Stimulated activated naive CD8-positive, alpha-beta T cell treated with anti-CD3 and anti-CD28 coated beads, Interleukin-15, amount 100 ng/mL, for 72 hours (primary cell): ENCODE measurements around the gene SCLT1.

ENCODE experiments used
- ATAC-seq: fragments of 150-1000 bp; cut with Tn5 transposase; 2 replicates; pipeline ENCODE4 v1.10.0; 2021; ENCODE audit warnings: mild to moderate bottlenecking, moderate library complexity
- DNase-seq, 2 donors: peaks; one replicate each; pipeline ENCODE4 v3.0.0; 2021 to 2022
- H3K27ac Mint-ChIP-seq, 2 donors: one replicate each; pipeline ENCODE4 v1.8.0; 2022; ENCODE audit warnings: mild to moderate bottlenecking in 2 of 2, mixed read lengths in 2 of 2, moderate library complexity in 2 of 2
- H3K27me3 Mint-ChIP-seq: one replicate; pipeline ENCODE4 v1.8.0; 2022; ENCODE audit warnings: mixed read lengths
- H3K4me1 Mint-ChIP-seq: one replicate; pipeline ENCODE4 v1.8.0; 2022; ENCODE audit warnings: mild to moderate bottlenecking, mixed read lengths
- H3K4me3 Mint-ChIP-seq, 2 donors: one replicate each; pipeline ENCODE4 v1.8.0; 2022; ENCODE audit warnings: mild to moderate bottlenecking in 2 of 2, mixed read lengths in 2 of 2, moderate library complexity in 1 of 2
- H3K9me3 Mint-ChIP-seq, 2 donors: one replicate each; pipeline ENCODE4 v1.8.0; 2022; ENCODE audit warnings: mixed read lengths in 2 of 2

The SCLT1 gene

GRCh38 chr4:128858879-128859671 is 234.3 kb downstream of the SCLT1 start:
- no peak overlapping the region for H3K4me3 Mint-ChIP-seq
- no peak for ATAC-seq

DNA sequence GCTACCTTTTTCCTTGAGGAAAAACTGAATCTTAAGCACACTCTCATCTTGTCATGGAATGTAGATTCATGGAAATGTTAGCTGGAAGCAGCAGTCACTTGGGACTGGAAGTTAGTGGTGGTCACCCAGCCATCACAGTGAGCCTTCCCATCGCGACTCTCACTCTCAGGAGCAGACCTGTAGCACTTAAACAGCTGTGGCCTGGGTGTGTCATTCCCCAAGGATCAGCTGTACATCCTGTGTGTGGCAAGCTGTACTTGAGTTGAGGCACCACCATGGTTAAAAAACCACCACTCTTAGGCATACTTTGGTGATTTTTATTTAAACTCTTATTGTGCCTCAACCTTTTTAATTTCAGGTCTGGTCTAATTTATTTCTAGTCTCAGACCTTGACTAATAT is 237.1 kb downstream of the SCLT1 start:
- Mint-ChIP-seq H3K4me1 (peaks cover 72% of the 10 kb centered on the region), H3K27me3 (no peaks in the 10 kb centered on the region), H3K9me3 (no peaks in the 10 kb centered on the region), H3K4me3 (no peak overlapping the region), H3K27ac (peak overlapping the region in 1 of 2 donors; percentile 12)
- no peak for DNase-seq
- ATAC-seq, result no peak

More at GRCh38 chr4:128858879-128859671, 234.3 kb downstream of the SCLT1 start:
- peak overlapping the region in 1 of 2 donors; percentile 2 for H3K27ac Mint-ChIP-seq
- peaks cover 73% of the 10 kb centered on the region for H3K4me1 Mint-ChIP-seq
- no peaks in the 10 kb centered on the region for H3K27me3 Mint-ChIP-seq
- DNase-seq, result no peak
- H3K9me3 Mint-ChIP-seq, result no peaks in the 10 kb centered on the region

GRCh38 chr4:128855621-128856020 is 237.7 kb downstream of the SCLT1 start:
- DNase-seq (no peak), ATAC-seq (no peak)
- Mint-ChIP-seq H3K9me3 (no peaks in the 10 kb centered on the region), H3K4me1 (peaks cover 66% of the 10 kb centered on the region), H3K27me3 (no peaks in the 10 kb centered on the region), H3K27ac (no peak overlapping the region), H3K4me3 (no peak overlapping the region)

DNA sequence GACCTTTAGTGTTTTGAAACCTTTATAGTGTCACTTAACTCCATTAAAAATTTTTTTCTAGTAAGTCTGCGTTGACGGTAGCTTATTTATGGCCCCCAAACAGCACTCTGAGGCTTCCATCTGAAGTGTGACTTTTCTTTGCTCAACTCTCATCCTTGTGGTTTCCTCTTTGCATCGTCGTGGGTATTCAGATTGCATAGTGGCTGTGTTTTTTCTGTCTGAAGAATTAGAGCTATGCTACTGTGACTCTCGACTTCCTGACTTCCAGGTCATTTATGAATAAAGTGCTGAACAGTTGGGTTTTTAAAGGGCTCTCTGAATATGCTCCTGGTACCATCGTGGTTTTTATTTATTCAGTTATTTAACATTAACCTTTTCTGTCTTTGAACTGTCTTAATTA is 238.9 kb downstream of the SCLT1 start:
- peak overlapping the region; percentile 91 to 93 for H3K27ac Mint-ChIP-seq
- peak; percentile 91 for ATAC-seq
- no peak for DNase-seq

GRCh38 chr4:128853741-128854140 is 239.6 kb downstream of the SCLT1 start:
- Mint-ChIP-seq H3K4me1 (peaks cover 47% of the 10 kb centered on the region), H3K27ac (peak overlapping the region in 1 of 2 donors; percentile 93), H3K4me3 (no peak overlapping the region), H3K27me3 (no peaks in the 10 kb centered on the region), H3K9me3 (no peaks in the 10 kb centered on the region)
- ATAC-seq, result no peak
- no peak for DNase-seq

More for the DNA sequence above, 238.9 kb downstream of the SCLT1 start:
- Mint-ChIP-seq H3K9me3 (no peaks in the 10 kb centered on the region), H3K4me1 (peaks cover 54% of the 10 kb centered on the region), H3K4me3 (peak overlapping the region; percentile 60 to 63), H3K27me3 (no peaks in the 10 kb centered on the region)

GRCh38 chr4:128850252-128850651 is 243.1 kb downstream of the SCLT1 start:
- Mint-ChIP-seq H3K9me3 (no peaks in the 10 kb centered on the region), H3K4me1 (peaks cover 48% of the 10 kb centered on the region), H3K4me3 (no peak overlapping the region), H3K27me3 (no peaks in the 10 kb centered on the region), H3K27ac (peak overlapping the region in 1 of 2 donors; percentile 27)
- no peak for ATAC-seq
- DNase-seq, result no peak

DNA sequence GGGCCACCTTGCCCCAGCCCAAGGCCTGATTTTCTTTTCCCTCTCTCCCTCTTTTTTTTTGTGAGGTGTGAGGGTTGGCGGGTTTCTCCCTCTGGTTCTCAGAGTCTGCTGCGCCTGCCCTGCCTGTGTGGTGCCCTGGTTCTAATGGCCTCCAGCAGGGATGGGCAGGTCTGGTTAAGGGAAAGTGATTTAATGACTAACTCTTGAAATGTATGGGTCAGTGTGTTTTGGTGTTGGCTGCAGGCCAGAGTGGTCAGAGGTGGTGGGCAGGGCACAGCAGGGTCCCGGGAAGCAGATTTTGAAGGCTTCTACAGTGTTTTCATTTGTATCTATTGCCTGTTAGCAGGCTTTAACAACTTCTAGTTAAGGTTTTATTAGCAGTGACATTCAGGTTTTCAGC is 244.9 kb downstream of the SCLT1 start:
- Mint-ChIP-seq H3K27me3 (no peaks in the 10 kb centered on the region), H3K9me3 (no peaks in the 10 kb centered on the region), H3K27ac (no peak overlapping the region), H3K4me3 (no peak overlapping the region), H3K4me1 (peaks cover 30% of the 10 kb centered on the region)
- ATAC-seq, result no peak
- no peak for DNase-seq

DNA sequence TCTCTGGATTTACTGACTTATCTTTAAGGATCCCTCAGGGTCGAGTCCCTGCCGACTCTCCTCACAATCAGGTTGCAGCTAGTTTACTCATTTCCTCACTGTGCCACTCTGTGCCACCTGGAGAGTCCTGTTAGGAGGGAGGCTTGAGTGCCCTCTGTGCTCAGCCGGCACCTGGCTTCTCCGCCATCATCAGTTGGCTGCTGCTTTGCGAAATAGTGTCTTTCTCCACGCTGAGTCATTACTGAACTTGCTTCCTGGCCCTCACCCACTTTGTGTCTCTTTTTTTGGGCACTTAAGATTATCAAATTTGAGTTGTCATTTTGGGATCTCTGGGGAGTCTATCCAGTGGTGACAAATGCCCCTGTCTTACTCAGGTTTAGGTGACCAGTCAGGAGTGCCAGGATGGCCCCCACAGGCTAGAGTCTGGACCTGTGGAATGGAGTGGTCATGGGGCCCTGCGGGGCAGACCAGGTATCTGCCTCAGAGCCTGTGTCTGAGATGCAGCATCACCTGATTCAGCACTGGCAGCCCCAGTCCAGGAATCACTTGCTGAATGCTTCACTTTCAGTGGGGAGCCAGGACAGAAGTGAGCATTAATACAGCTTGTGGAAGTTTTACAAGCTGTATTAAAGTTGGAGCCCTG is 246.1 kb downstream of the SCLT1 start:
- Mint-ChIP-seq H3K27ac (peak overlapping the region; percentile 17 to 77), H3K4me3 (no peak overlapping the region), H3K9me3 (no peaks in the 10 kb centered on the region), H3K4me1 (peaks cover 22% of the 10 kb centered on the region), H3K27me3 (no peaks in the 10 kb centered on the region)
- no peak for DNase-seq
- peak; percentile 20 for ATAC-seq

DNA sequence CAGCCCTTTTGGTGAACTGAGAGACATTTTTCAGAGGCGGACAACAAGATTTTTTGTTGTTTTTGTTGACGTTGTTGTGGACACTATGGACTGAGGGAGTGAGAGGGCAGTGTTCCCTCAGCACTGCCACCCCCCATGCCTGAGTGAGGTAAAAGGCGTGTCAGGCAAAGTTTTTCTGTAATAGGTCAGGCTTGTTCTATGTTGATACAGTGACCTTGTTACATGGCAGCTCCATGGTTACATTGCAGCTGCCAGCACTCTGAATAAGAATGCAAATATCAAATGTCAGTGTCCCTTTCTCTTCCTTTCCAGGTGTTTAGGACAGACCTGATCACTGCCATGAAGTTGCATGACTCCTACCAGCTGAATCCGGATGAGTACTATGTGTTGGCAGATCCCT is 247.3 kb downstream of the SCLT1 start:
- Mint-ChIP-seq H3K4me3 (no peak overlapping the region), H3K4me1 (peaks cover 23% of the 10 kb centered on the region), H3K27ac (no peak overlapping the region), H3K9me3 (no peaks in the 10 kb centered on the region), H3K27me3 (no peaks in the 10 kb centered on the region)
- ATAC-seq (no peak), DNase-seq (no peak)

- DNase-seq (no peak), ATAC-seq (no peak)
- H3K4me3 Mint-ChIP-seq, result no peak overlapping the region
- H3K27ac Mint-ChIP-seq, result no peak overlapping the region
- no peaks in the 10 kb centered on the region for H3K9me3 Mint-ChIP-seq
- peaks cover 33% of the 10 kb centered on the region for H3K4me1 Mint-ChIP-seq
- no peaks in the 10 kb centered on the region for H3K27me3 Mint-ChIP-seq
Measured at GRCh38 chr4:128844931-128845330, 248.4 kb downstream of the SCLT1 start.

DNA sequence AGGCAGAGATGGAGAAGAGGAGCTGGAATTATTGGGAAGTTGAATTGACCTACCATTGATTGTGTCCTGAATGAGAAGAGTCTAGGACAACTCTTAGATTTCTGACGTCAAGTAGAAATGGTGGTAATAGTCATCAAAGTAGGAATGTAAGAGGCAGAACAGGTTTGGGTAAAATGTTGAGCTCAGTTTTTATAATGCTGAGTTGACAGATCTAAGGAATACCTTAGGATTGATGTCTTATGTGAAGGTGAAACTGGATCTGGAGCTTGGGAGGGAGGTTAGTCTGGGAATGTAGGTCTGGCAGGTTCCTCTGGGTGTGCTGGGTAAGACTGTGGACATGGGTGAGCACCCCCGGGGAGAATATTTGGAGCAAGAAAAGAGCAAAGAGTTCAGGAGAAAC is 251.9 kb downstream of the SCLT1 start:
- H3K9me3 Mint-ChIP-seq, result no peaks in the 10 kb centered on the region
- peaks cover 48% of the 10 kb centered on the region for H3K4me1 Mint-ChIP-seq
- no peaks in the 10 kb centered on the region for H3K27me3 Mint-ChIP-seq

GRCh38 chr4:128840711-128841318 is 252.5 kb downstream of the SCLT1 start:
- Mint-ChIP-seq H3K4me1 (peaks cover 50% of the 10 kb centered on the region), H3K4me3 (no peak overlapping the region), H3K27ac (peak overlapping the region; percentile 4 to 78), H3K9me3 (no peaks in the 10 kb centered on the region), H3K27me3 (no peaks in the 10 kb centered on the region)
- ATAC-seq, result no peak
- no peak for DNase-seq

More for the DNA sequence above, 251.9 kb downstream of the SCLT1 start:
- H3K27ac Mint-ChIP-seq, result peak overlapping the region; percentile 76 to 78
- no peak overlapping the region for H3K4me3 Mint-ChIP-seq
- ATAC-seq (no peak), DNase-seq (no peak)

GRCh38 chr4:128837679-128838078 is 255.7 kb downstream of the SCLT1 start:
- ATAC-seq (no peak), DNase-seq (no peak)
- no peak overlapping the region for H3K27ac Mint-ChIP-seq
- no peaks in the 10 kb centered on the region for H3K27me3 Mint-ChIP-seq
- H3K4me1 Mint-ChIP-seq, result peaks cover 58% of the 10 kb centered on the region
- H3K4me3 Mint-ChIP-seq, result no peak overlapping the region
- H3K9me3 Mint-ChIP-seq, result no peaks in the 10 kb centered on the region

- Mint-ChIP-seq H3K4me1 (peaks cover 58% of the 10 kb centered on the region), H3K27ac (peak overlapping the region; percentile 8 to 12), H3K9me3 (no peaks in the 10 kb centered on the region)
Measured at GRCh38 chr4:128837198-128837597, 256.1 kb downstream of the SCLT1 start.

DNA sequence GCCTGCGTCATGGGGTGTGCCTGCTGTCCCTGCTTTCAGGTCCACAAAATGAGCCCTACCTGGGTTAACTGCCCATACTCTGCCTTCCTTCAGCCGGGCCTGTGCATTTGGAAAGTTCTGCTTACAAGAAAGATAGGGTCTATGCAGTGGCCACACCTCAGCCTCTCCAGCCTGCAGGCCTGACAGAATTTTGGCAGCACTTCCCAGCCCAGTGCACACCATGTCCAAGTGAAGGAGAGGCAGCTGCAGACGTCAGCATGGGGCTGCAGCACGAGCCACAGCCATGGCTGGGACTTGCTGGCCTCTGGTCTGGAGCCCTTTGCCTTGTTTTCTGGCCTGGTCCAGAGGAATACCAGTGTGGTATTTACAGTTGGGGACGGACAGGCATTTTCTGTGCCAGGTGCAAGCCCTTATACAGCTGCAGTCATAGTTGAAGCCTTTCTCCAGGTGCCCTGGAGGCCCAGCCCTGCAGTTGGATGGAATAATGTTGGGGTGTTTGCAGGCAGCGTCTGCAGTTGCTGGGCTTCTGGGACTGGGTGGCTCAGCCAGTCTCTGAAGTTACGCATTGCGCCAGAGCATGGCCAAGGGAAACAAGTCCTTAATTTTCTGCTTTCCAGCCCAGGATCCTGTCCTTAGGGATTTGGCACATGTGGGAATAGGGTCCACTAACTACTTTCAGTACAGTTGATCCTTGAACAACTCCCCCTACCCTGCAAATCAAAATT is 257.7 kb downstream of the SCLT1 start:
- Mint-ChIP-seq H3K4me1 (peaks cover 49% of the 10 kb centered on the region), H3K27ac (no peak overlapping the region), H3K27me3 (no peaks in the 10 kb centered on the region), H3K4me3 (no peak overlapping the region), H3K9me3 (no peaks in the 10 kb centered on the region)
- DNase-seq (no peak), ATAC-seq (no peak)

More at GRCh38 chr4:128837198-128837597, 256.1 kb downstream of the SCLT1 start:
- Mint-ChIP-seq H3K27me3 (no peaks in the 10 kb centered on the region), H3K4me3 (no peak overlapping the region)
- ATAC-seq (no peak), DNase-seq (no peak)
